Measurements from ENCODE around the gene C13orf46. TPM values are rescaled to one million over a fixed set of nuclear protein-coding genes. Genes with fewer than 3 reads are reported as not detected.

C13orf46 gene
- polyA plus RNA-seq, 3 donors from 2014 or later: 0.07 to 1.1 TPM; not detected in 1

- Mint-ChIP-seq H3K9me3 (peaks cover 0 to 1% (median 0%) of the 10 kb centered on the region in 6 donors), H3K4me1 (peaks cover 0 to 4% of the 10 kb centered on the region in 2 donors), H3K36me3 (peaks cover 0 to 19% (median 16%) of the 10 kb centered on the region in 3 donors), H3K27ac (peak overlapping the region in 2 of 6 donors; percentile 35 to 73), H3K4me3 (no peak overlapping the region), H3K27me3 (ENCODE audit: low read depth in 3 of 3) (peaks cover 10 to 37% (median 25%) of the 10 kb centered on the region in 3 donors)
- no peak for DNase-seq
These were observed 30.7 kb upstream of the C13orf46 start for GRCh38 chr13:114004420-114005205.

GRCh38 chr13:114002771-114003321, 29.0 kb upstream of the C13orf46 start:
- H3K4me1 Mint-ChIP-seq: peaks cover 0 to 4% of the 10 kb centered on the region in 2 donors
- H3K4me3 Mint-ChIP-seq: no peak overlapping the region
- DNase-seq: no peak
- peaks cover 0 to 22% (median 12%) of the 10 kb centered on the region in 3 donors for H3K36me3 Mint-ChIP-seq
- H3K27ac Mint-ChIP-seq: no peak overlapping the region
- peaks cover 16 to 45% (median 33%) of the 10 kb centered on the region in 3 donors for H3K27me3 Mint-ChIP-seq (ENCODE audit: low read depth in 3 of 3)
- peaks cover 0 to 1% (median 0%) of the 10 kb centered on the region in 6 donors for H3K9me3 Mint-ChIP-seq

DNA sequence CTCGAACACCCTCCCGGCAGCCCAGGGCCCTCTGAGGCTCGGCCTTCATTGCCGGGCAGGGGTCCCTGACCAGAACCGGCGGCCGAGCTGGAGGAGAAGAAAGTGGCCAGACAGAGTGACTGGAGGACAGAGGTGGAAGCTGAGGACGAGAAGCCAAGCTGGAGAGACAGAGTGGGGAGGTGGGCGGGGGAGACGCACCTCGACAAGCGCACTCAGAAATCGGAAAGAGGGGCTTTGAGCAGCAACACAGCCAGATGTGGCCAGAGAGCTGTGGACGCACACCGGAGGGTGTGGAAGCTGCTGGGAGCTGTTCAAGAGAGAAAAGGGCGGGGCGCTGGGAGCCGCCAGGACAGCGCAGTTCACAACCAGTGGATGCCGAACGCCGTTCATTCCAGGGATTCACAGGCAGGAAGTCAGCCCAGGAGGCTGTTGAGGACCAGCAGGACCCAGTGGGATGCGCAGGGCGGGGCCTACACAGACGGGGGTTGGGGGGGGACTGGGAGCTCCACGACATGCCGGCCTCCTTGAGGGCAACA, 28.2 kb upstream of the C13orf46 start:
- Mint-ChIP-seq H3K9me3 (peaks cover 0 to 4% (median 0%) of the 10 kb centered on the region in 6 donors), H3K36me3 (peaks cover 0 to 23% (median 12%) of the 10 kb centered on the region in 3 donors), H3K27ac (peak overlapping the region in 1 of 6 donors; percentile 82), H3K27me3 (ENCODE audit: low read depth in 3 of 3) (peaks cover 20 to 49% (median 40%) of the 10 kb centered on the region in 3 donors), H3K4me1 (peaks cover 0 to 3% of the 10 kb centered on the region in 2 donors), H3K4me3 (no peak overlapping the region)
- DNase-seq: no peak

DNA sequence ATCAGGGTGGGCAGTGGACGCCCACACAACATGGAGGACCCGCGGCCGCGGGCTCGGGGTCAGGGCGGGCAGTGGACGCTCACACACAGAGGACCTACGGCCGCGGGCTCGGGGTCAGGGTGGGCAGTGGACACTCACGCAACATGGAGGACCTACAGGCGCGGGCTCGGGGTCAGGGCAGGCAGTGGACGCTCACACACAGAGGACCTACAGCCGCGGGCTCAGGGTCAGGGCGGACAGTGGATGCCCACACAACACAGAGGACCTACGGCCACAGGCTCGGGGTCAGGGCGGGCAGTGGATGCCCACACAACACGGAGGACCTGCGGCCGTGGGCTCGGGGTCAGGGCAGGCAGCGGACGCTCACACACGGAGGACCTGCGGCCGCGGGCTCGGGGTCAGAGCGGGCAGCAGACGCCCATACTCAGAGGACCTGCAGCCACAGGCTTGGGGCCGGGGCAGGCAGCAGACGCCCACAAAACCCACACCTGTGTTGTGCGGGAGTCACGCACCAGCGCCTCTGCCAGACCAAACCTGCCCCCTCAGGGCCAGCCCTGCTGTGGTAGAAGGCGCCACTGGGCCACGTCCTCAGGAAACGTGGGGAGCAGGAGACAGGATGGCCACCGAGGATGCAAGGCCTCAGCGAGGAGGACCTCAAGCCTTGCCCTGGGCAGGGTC, 27.6 kb upstream of the C13orf46 start:
- H3K36me3 Mint-ChIP-seq: peaks cover 0 to 23% (median 12%) of the 10 kb centered on the region in 3 donors
- H3K4me3 Mint-ChIP-seq: no peak overlapping the region
- peaks cover 21 to 50% (median 41%) of the 10 kb centered on the region in 3 donors for H3K27me3 Mint-ChIP-seq (ENCODE audit: low read depth in 3 of 3)
- peaks cover 0 to 3% of the 10 kb centered on the region in 2 donors for H3K4me1 Mint-ChIP-seq
- no peak overlapping the region for H3K27ac Mint-ChIP-seq
- peaks cover 0 to 4% (median 0%) of the 10 kb centered on the region in 6 donors for H3K9me3 Mint-ChIP-seq
- DNase-seq: no peak

DNA sequence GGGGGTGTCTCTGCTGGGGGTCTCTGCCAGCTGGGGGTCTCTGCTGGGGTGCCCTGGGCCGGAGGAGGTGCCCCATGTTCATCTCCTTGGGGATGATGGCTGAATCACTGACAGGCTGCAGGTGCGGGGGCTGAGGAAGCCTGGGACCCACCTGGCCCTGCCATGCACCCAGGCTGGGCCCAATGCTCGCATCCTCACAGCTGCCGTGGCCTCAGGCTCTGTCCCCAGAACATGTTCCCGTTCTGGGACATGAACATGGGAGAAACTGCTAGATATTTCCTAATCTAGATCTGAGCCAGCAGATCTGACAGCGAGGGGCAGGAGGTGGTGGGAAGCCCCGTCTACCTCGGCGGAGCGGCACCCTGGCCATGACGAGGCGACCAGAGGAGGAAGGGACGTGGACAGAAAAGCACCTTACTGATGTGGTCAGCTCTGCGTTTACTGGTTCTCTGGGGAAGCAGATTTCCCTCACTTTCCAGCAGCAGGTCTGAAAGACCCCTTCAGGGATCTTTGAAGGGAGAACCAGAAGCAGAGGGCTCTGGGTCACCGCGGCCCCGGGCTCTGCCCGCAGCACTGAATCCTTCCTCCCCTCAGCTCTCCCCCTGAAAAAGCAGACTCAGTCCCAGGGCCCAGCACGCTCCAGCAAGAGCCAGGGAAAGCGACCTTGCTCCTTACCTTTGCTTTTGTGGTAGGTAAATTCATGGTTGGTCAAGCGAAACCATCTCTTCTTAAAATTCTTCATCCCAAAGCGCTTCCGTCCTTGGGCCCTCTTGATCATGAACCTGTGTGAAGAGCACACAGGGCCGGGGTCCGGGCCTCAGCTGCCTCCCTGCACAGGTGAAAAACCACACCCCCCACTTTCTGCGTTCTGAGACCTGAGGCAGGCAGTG, 26.5 kb upstream of the C13orf46 start:
- peaks cover 0 to 3% of the 10 kb centered on the region in 2 donors for H3K4me1 Mint-ChIP-seq
- no peak overlapping the region for H3K4me3 Mint-ChIP-seq
- peaks cover 0 to 23% (median 12%) of the 10 kb centered on the region in 3 donors for H3K36me3 Mint-ChIP-seq
- peak overlapping the region in 3 of 6 donors; percentile 10 to 16 (median 12) for H3K27ac Mint-ChIP-seq
- peaks cover 21 to 50% (median 41%) of the 10 kb centered on the region in 3 donors for H3K27me3 Mint-ChIP-seq (ENCODE audit: low read depth in 3 of 3)
- DNase-seq: no peak
- peaks cover 0 to 4% (median 0%) of the 10 kb centered on the region in 6 donors for H3K9me3 Mint-ChIP-seq

DNA sequence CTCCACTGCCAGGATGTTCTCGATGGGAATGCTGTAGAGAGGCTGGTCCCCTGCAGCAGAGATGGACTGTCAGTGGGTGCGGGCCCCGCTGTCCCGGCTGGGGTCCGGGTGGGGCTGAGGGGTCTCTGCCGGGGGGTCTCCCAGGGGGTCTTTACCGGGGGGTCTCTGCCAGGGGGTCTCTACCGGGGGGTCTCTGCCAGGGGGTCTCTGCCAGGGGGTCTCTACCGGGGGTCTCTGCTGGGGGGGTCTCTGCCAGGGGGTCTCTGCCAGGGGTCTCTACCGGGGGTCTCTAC, 25.7 kb upstream of the C13orf46 start:
- Mint-ChIP-seq H3K36me3 (peaks cover 0 to 25% (median 7%) of the 10 kb centered on the region in 3 donors), H3K4me1 (peaks cover 0 to under 1% of the 10 kb centered on the region in 2 donors), H3K4me3 (no peak overlapping the region), H3K9me3 (peaks cover 0 to 4% (median 0%) of the 10 kb centered on the region in 6 donors), H3K27ac (no peak overlapping the region), H3K27me3 (ENCODE audit: low read depth in 3 of 3) (peaks cover 21 to 51% (median 45%) of the 10 kb centered on the region in 3 donors)
- no peak for DNase-seq

- DNase-seq: no peak
- no peak overlapping the region for H3K4me3 Mint-ChIP-seq
- no peaks in the 10 kb centered on the region for H3K4me1 Mint-ChIP-seq
These were observed 25.1 kb upstream of the C13orf46 start for GRCh38 chr13:113998781-113999617.

DNA sequence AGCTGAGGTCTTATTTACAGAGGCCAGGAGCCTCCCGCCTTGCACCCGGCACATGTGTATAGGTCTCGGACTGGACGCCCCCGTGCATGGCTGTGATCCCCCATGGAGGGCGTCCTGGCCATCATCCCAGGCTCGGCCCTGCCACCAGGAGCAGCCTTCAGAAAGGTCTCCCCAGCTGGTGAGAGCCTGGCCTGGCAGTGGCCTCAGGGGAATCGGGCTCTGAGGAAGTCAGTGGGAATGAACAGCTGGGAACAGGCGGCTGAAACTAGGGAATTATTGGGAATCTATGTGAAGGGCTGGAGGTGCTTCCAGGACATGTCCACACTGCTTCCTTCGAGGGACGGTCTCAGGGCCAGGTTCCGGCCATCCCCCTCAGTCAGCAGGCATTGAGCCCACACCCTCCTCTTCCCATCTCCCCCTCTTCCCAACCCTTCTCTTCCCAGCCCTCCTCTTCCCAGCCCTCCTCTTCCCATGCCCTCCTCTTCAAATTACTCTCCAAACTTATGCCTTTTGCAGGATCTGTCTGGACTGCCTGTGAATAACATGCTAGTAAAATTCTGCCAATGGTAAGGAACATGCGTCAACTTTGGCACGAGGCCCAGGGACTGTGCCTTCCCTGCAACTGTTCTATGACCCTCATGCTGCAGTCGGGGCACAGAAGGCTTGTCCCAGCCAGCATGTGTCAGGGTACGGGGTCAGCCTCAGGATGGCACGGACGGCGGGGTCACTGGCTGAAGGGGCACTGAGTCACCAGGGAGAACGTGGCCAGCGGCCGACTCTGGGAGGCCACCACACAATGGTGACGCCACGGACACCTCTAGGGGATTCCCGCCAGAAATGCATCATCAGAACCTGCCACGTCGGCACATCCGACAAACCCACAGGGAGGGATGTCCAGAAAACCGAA, 24.2 kb upstream of the C13orf46 start:
- Mint-ChIP-seq H3K4me1 (no peaks in the 10 kb centered on the region), H3K27ac (peak overlapping the region in 5 of 6 donors; percentile 45 to 79 (median 71)), H3K9me3 (peaks cover 0 to 4% (median 0%) of the 10 kb centered on the region in 6 donors), H3K36me3 (peaks cover 4 to 25% (median 5%) of the 10 kb centered on the region in 3 donors), H3K27me3 (ENCODE audit: low read depth in 3 of 3) (peaks cover 24 to 55% (median 50%) of the 10 kb centered on the region in 3 donors), H3K4me3 (no peak overlapping the region)
- no peak for DNase-seq

More at GRCh38 chr13:113998781-113999617, 25.1 kb upstream of the C13orf46 start:
- Mint-ChIP-seq H3K36me3 (peaks cover 5 to 26% (median 8%) of the 10 kb centered on the region in 3 donors), H3K27ac (peak overlapping the region in 5 of 6 donors; percentile 45 to 79 (median 48)), H3K27me3 (ENCODE audit: low read depth in 3 of 3) (peaks cover 23 to 54% (median 48%) of the 10 kb centered on the region in 3 donors), H3K9me3 (peaks cover 0 to 4% (median 0%) of the 10 kb centered on the region in 6 donors)

- no peak overlapping the region for H3K4me3 Mint-ChIP-seq
- H3K9me3 Mint-ChIP-seq: peaks cover 0 to 4% (median 0%) of the 10 kb centered on the region in 6 donors
- no peak for DNase-seq
- H3K27ac Mint-ChIP-seq: peak overlapping the region in 5 of 6 donors; percentile 24 to 71 (median 57)
- H3K27me3 Mint-ChIP-seq (ENCODE audit: low read depth in 3 of 3): peaks cover 22 to 60% (median 55%) of the 10 kb centered on the region in 3 donors
- peaks cover 9 to 32% (median 11%) of the 10 kb centered on the region in 3 donors for H3K36me3 Mint-ChIP-seq
- H3K4me1 Mint-ChIP-seq: peaks cover 0 to under 1% of the 10 kb centered on the region in 2 donors
These were observed 23.3 kb upstream of the C13orf46 start for GRCh38 chr13:113996912-113997745.

- Mint-ChIP-seq H3K4me1 (peaks cover 0 to 5% of the 10 kb centered on the region in 2 donors), H3K36me3 (peaks cover 14 to 37% (median 18%) of the 10 kb centered on the region in 3 donors), H3K27me3 (ENCODE audit: low read depth in 3 of 3) (peaks cover 23 to 61% (median 54%) of the 10 kb centered on the region in 3 donors), H3K27ac (no peak overlapping the region), H3K9me3 (peaks cover 0 to 2% (median 0%) of the 10 kb centered on the region in 6 donors), H3K4me3 (no peak overlapping the region)
- no peak for DNase-seq
These were observed 22.4 kb upstream of the C13orf46 start for GRCh38 chr13:113996081-113996911.

Data from immature natural killer cell (primary cell).